ENCODE data around the gene KNL1.
A peak's percentile ranks its signal among the peaks of the same experiment; 100 is the strongest.
"Not testable (repeated sequence)": the region's sequence is repeated elsewhere in the genome, so short reads cannot be mapped to it uniquely, and the experiment has no call there.

The KNL1 gene

DNA sequence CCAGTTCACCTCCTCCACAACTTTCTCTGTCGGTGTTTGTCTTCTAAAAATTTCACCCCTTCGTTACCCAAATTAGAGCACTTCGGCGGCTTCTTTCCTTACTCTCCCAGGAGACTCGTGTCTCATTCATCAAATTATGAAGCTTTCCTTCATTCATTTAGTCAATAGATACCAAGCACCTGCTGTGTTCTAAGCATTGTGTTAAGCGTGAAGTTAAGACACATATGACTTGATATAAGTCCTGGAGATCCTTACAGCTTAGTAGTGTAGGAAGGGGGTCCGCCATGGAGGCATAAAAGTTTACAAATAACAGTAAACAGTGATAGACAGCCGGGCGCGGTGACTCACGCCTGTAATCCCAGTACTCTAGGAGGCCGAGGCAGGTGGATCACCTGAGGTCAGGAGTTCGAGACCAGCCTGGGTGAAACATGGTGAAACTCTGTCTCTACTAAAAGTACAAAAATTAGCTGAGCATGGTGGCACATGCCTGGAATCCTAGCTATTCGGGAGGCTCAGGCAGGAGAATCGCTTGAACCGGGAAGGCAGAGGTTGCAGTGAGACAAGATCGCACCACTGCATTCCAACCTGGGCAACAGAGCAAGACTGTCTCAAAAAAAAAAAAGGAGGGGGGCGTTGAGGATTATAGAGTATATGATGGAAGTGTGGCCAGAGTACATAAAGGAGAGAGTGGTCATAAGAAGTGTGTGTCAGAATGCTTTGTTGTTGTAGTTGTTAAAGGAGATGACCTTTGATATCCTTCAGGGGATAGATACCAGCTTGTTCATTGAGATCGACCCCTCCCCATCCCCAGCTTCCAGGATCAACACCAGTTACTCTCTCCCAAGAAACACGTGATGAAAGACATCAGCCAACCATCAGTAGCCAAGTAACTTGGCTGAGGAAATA is 28.5 kb upstream of the KNL1 start:
- H3K4me3 ChIP-seq (ENCODE audit: low read depth, low read length): peak overlapping the region; percentile 70
- no peak for TF ChIP-seq CTCF (IDR thresholded peaks at IDR 0.05; ENCODE audit: borderline replicate concordance, insufficient read depth, low read depth, low read length)

DNA sequence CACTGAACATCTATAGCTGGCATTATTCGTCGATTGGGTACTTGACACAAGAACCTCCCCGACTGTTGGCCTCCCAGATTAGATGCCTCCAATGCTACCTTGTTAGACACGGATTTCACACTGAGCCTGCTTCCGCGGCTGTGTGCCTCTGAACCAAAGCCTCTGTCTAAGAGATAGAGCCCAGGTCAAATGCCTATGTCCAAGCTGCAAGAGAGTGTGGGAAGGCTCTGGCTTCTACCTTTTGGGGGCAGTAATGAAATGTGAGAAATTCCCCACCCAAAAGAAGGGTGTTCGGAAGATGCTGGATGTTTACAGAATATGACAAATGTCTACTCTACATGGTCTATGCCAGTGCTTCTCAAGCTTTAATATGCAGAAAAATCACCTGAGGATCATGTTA is 26.9 kb upstream of the KNL1 start:
- TF ChIP-seq CTCF (IDR thresholded peaks at IDR 0.05; ENCODE audit: borderline replicate concordance, insufficient read depth, low read depth, low read length): peak; percentile 38; the same call in 1 of the 2 replicates
- H3K4me3 ChIP-seq (ENCODE audit: low read depth, low read length): no peak overlapping the region

- H3K4me3 ChIP-seq (ENCODE audit: low read depth, low read length): peak within 1 kb of the TSS; percentile 89
- no peak for TF ChIP-seq CTCF (IDR thresholded peaks at IDR 0.05; ENCODE audit: borderline replicate concordance, insufficient read depth, low read depth, low read length)
Observed at GRCh38 chr15:40569129-40569953, 24.7 kb upstream of the KNL1 start, which contains the start of gene RPUSD2. Gene RPUSD2 (plus strand): TSS chr15:40569299. CDS start chr15:40569338, 39 bp downstream.

GRCh38 chr15:40575113-40575512 is 18.9 kb upstream of the KNL1 start:
- no peak overlapping the region for H3K4me3 ChIP-seq (ENCODE audit: low read depth, low read length)
- TF ChIP-seq CTCF (IDR thresholded peaks at IDR 0.05; ENCODE audit: borderline replicate concordance, insufficient read depth, low read depth, low read length): no peak

GRCh38 chr15:40576914-40577313 is 17.1 kb upstream of the KNL1 start:
- not testable (repeated sequence) for H3K4me3 ChIP-seq (ENCODE audit: low read depth, low read length)

DNA sequence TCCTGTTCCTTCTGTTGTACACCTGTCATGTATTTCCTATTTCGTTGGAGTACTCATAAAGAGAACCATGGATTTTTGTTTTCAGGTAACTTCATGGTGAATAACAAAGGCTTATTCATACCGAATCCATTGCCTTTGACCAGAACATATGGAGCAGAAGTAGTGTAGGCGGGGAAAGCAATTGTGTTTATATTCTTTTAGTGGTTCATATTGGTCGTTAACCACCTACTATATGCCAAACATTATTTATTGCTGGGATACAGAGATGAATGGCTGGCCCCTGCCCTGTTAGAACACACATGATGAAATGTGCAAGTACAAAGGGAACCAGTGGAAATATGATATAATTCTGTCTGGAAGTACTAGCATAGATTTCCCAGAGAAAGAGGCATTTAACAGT is 15.2 kb upstream of the KNL1 start:
- no peak for TF ChIP-seq CTCF (IDR thresholded peaks at IDR 0.05; ENCODE audit: borderline replicate concordance, insufficient read depth, low read depth, low read length)

GRCh38 chr15:40581796-40582195 is 12.3 kb upstream of the KNL1 start:
- not testable (repeated sequence) for H3K4me3 ChIP-seq (ENCODE audit: low read depth, low read length)

More for the DNA sequence above, 15.2 kb upstream of the KNL1 start:
- no peak overlapping the region for H3K4me3 ChIP-seq (ENCODE audit: low read depth, low read length)

Measured in GM12875 (cell line).